A673 (cell line): Measurements from ENCODE around the gene ZPBP2. TPM values are rescaled to one million over a fixed set of nuclear protein-coding genes. Genes with fewer than 3 reads are reported as not detected.
"Not testable (repeated sequence)": the region's sequence is repeated elsewhere in the genome, so short reads cannot be mapped to it uniquely, and the experiment has no call there.

Experiments
- BruUV-seq: library from RNA; stranded (reverse); fragments of 400-500 nt; replicated peaks from 2 replicates; lab custom pipeline; 2021; lab: Mats Ljungman, UMichigan
- CTCF ChIA-PET: fragments of 300-600 bp; sonication (Branson Sonifier 250); formaldehyde crosslinking; loops from one replicate; lab custom pipeline; 2022; ENCODE audit warnings: antibody characterized with exemption; lab: Charles Lee
- POLR2A ChIA-PET: fragments of 300-600 bp; sonication (Branson Sonifier 250); formaldehyde crosslinking; loops from one replicate; lab custom pipeline; 2022; ENCODE audit warnings: antibody characterized with exemption; ENCODE audit not compliant: low non-redundant PET; lab: Charles Lee
- DNase-seq: peaks from one replicate; pipeline ENCODE4 v3.0.0-alpha.2; 2015; ENCODE audit warnings: low spot score
- H3K27ac ChIP-seq: fragments of 200-600 bp; sonication (generic); 2 replicates; pipeline ENCODE4 v1.5.1; 2016; ENCODE audit warnings: mixed run types, low read depth, mild to moderate bottlenecking, mixed read lengths, antibody characterized with exemption, low read length; ENCODE audit not compliant: poor library complexity, severe bottlenecking
- H3K27me3 ChIP-seq: fragments of 200-600 bp; sonication (generic); replicated peaks from 2 replicates; pipeline ENCODE4 v1.6.1; 2017; ENCODE audit warnings: mixed run types, low read depth, mild to moderate bottlenecking, mixed read lengths, antibody characterized with exemption, low read length; ENCODE audit not compliant: insufficient read depth, poor library complexity
- H3K36me3 ChIP-seq: fragments of 200-600 bp; sonication (generic); 2 replicates; pipeline ENCODE4 v1.6.1; 2016; ENCODE audit warnings: mixed run types, mild to moderate bottlenecking, mixed read lengths, antibody characterized with exemption, low read length; ENCODE audit not compliant: insufficient read depth, poor library complexity, severe bottlenecking
- H3K4me1 ChIP-seq: fragments of 200-600 bp; sonication (generic); 2 replicates; pipeline ENCODE4 v1.6.1; 2017; ENCODE audit warnings: mixed run types, mild to moderate bottlenecking, mixed read lengths, antibody characterized with exemption, low read length; ENCODE audit not compliant: insufficient read depth, poor library complexity, severe bottlenecking
- H3K4me3 ChIP-seq: fragments of 200-600 bp; sonication (generic); 2 replicates; pipeline ENCODE4 v1.5.1; 2016; ENCODE audit warnings: low read depth, mixed run types, mild to moderate bottlenecking, mixed read lengths, low read length; ENCODE audit not compliant: poor library complexity, severe bottlenecking
- H3K9me3 ChIP-seq: fragments of 200-600 bp; sonication (generic); 2 replicates; pipeline ENCODE4 v1.6.1; 2016; ENCODE audit warnings: mixed run types, low read depth, mild to moderate bottlenecking, mixed read lengths, antibody characterized with exemption, low read length; ENCODE audit not compliant: poor library complexity, severe bottlenecking
- CTCF ChIP-seq: fragments of 300-800, 200-600 bp; sonication (generic); conservative IDR thresholded peaks from 2 replicates; pipeline ENCODE4 v1.5.1; 2017; ENCODE audit warnings: low read depth, mild to moderate bottlenecking, antibody characterized with exemption, low read length, moderate library complexity, mixed read lengths
- EZH2 ChIP-seq: fragments of 200-600 bp; sonication (generic); IDR thresholded peaks from 2 replicates; pipeline ENCODE4 v1.6.1; 2017; ENCODE audit warnings: borderline replicate concordance, low read depth, mild to moderate bottlenecking, mixed read lengths, antibody characterized with exemption, low read length; ENCODE audit not compliant: poor library complexity, severe bottlenecking
- intact Hi-C: fragments of 100-400 bp; cut with micrococcal nuclease; formaldehyde crosslinking; loops from one replicate; pipeline ENCODE4 v1.10.0; 2022; ENCODE audit not compliant: unreplicated experiment
- total RNA-seq: library from RNA; stranded (reverse); gene quantifications from 2 replicates; pipeline ENCODE4 v1.2.3, GENCODE V29; 2021

Gene ZPBP2
- total RNA-seq, 1 experiment from 2014 or later, result not detected

- no peaks in the 10 kb centered on the region for H3K36me3 ChIP-seq
- no peak for TF ChIP-seq EZH2
- TF ChIP-seq CTCF, result no peak
- H3K4me3 ChIP-seq, result no peak overlapping the region
- no peaks in the 10 kb centered on the region for H3K9me3 ChIP-seq
- no peak overlapping the region for H3K27ac ChIP-seq
- CTCF ChIA-PET, result no interaction called here
- POLR2A ChIA-PET, result no interaction called here
- peaks cover 23% of the 10 kb centered on the region for H3K27me3 ChIP-seq
- DNase-seq, result no peak
- intact Hi-C loops, result no loop called here
- no peaks in the 10 kb centered on the region for H3K4me1 ChIP-seq
- BruUV-seq, result no TSS peak
These were observed 22.8 kb upstream of the ZPBP2 start for GRCh38 chr17:39845052-39845846.

GRCh38 chr17:39846205-39846604 is 21.8 kb upstream of the ZPBP2 start:
- TF ChIP-seq CTCF (no peak), EZH2 (no peak)
- intact Hi-C loops, result no loop called here
- POLR2A ChIA-PET, result no interaction called here

GRCh38 chr17:39848600-39848999 is 19.4 kb upstream of the ZPBP2 start:
- Histone ChIP-seq H3K4me1 (no peaks in the 10 kb centered on the region), H3K27ac (no peak overlapping the region), H3K36me3 (no peaks in the 10 kb centered on the region), H3K9me3 (no peaks in the 10 kb centered on the region), H3K4me3 (no peak overlapping the region), H3K27me3 (peaks cover 20% of the 10 kb centered on the region)
- BruUV-seq, result no TSS peak
- ChIA-PET CTCF (no interaction called here), POLR2A (no interaction called here)
- TF ChIP-seq CTCF (no peak), EZH2 (no peak)
- no peak for DNase-seq
- intact Hi-C loops, result no loop called here

More at GRCh38 chr17:39846205-39846604, 21.8 kb upstream of the ZPBP2 start:
- no TSS peak for BruUV-seq
- H3K4me1 ChIP-seq, result no peaks in the 10 kb centered on the region
- DNase-seq, result no peak
- CTCF ChIA-PET, result no interaction called here
- H3K9me3 ChIP-seq, result no peaks in the 10 kb centered on the region
- H3K27ac ChIP-seq, result no peak overlapping the region
- H3K27me3 ChIP-seq, result peaks cover 23% of the 10 kb centered on the region
- H3K36me3 ChIP-seq, result no peaks in the 10 kb centered on the region
- H3K4me3 ChIP-seq, result no peak overlapping the region

GRCh38 chr17:39850186-39850585 is 17.8 kb upstream of the ZPBP2 start:
- intact Hi-C loops, CTCF ChIA-PET, POLR2A ChIA-PET, H3K9me3 ChIP-seq, H3K27ac ChIP-seq, DNase-seq, H3K36me3 ChIP-seq, BruUV-seq, H3K4me3 ChIP-seq, H3K4me1 ChIP-seq: not testable (repeated sequence)
- peaks cover 12% of the 10 kb centered on the region for H3K27me3 ChIP-seq
